HEK293 (cell line): ENCODE data around the gene NOSIP.
A peak's percentile ranks its signal among the peaks of the same experiment; 100 is the strongest.

Source experiments
- CTCF ChIA-PET: fragments of 350-600 bp; formaldehyde crosslinking; extraction: SDS; loops from one replicate; lab custom pipeline; 2021; ENCODE audit warnings: antibody characterized with exemption; lab: Yijun Ruan, JAX
- POLR2A ChIA-PET: fragments of 300-600 bp; formaldehyde crosslinking; extraction: SDS; loops from one replicate; lab custom pipeline; 2020; ENCODE audit warnings: antibody characterized with exemption, inconsistent platforms; lab: Yijun Ruan, JAX
- H3K27ac ChIP-seq: fragments of 200-500 bp; sonication (Bioruptor generic); 2 replicates; pipeline ENCODE4 v1.5.1; 2014; ENCODE audit warnings: low read depth, low read length, control low read depth, inconsistent platforms; ENCODE audit errors: extremely low read depth
- H3K36me3 ChIP-seq, 2 experiments: fragments of 200-500 bp in 1 of 2; sonication (Bioruptor generic) in 1 of 2; 1 replicate in 1 of 2; 2 replicates in 1 of 2; pipeline ENCODE4 v1.5.1; 2014 to 2017; ENCODE audit warnings: inconsistent platforms in 2 of 2, low read length in 2 of 2; ENCODE audit not compliant: control insufficient read depth in 2 of 2, insufficient read depth in 1 of 2
- H3K4me1 ChIP-seq: fragments of 200-500 bp; sonication (Bioruptor generic); 2 replicates; pipeline ENCODE4 v1.5.1; 2014; ENCODE audit warnings: mild to moderate bottlenecking, low read length, inconsistent platforms; ENCODE audit not compliant: control insufficient read depth, insufficient read depth
- H3K4me3 ChIP-seq: 2 replicates; pipeline ENCODE4 v1.5.1; 2011; ENCODE audit warnings: low read depth, mild to moderate bottlenecking, control low read depth, low read length, moderate library complexity
- H3K9me3 ChIP-seq: fragments of 200-500 bp; sonication (Bioruptor generic); 2 replicates; pipeline ENCODE4 v1.5.1; 2014; ENCODE audit warnings: low read depth, low read length, inconsistent platforms; ENCODE audit not compliant: control insufficient read depth, insufficient read depth
- GLIS1 ChIP-seq: fragments of 450-650 bp; formaldehyde crosslinking; IDR thresholded peaks from 2 replicates; pipeline ENCODE4 v1.5.1; 2016; ENCODE audit warnings: missing biosample characterization, missing genetic modification characterization
- OSR2 ChIP-seq: fragments of 450-650 bp; formaldehyde crosslinking; IDR thresholded peaks from 2 replicates; pipeline ENCODE4 v1.5.1; 2016; ENCODE audit warnings: missing biosample characterization, missing genetic modification characterization
- SP2 ChIP-seq: fragments of 450-650 bp; formaldehyde crosslinking; IDR thresholded peaks from 2 replicates; pipeline ENCODE4 v1.5.1; 2016; ENCODE audit warnings: missing biosample characterization, missing genetic modification characterization
- YY2 ChIP-seq: fragments of 450-650 bp; formaldehyde crosslinking; IDR thresholded peaks from 2 replicates; pipeline ENCODE4 v1.5.1; 2016; ENCODE audit warnings: missing biosample characterization, missing genetic modification characterization
- ZBTB26 ChIP-seq: fragments of 450-650 bp; formaldehyde crosslinking; optimal IDR thresholded peaks from 2 replicates; pipeline ENCODE3; 2016; ENCODE audit warnings: missing biosample characterization, mild to moderate bottlenecking, missing genetic modification characterization
- ZBTB7A ChIP-seq: fragments of 450-650 bp; formaldehyde crosslinking; IDR thresholded peaks from 2 replicates; pipeline ENCODE4 v1.5.1; 2016; ENCODE audit warnings: low read depth, missing biosample characterization, missing genetic modification characterization
- ZNF112 ChIP-seq: fragments of 450-650 bp; formaldehyde crosslinking; IDR thresholded peaks from 2 replicates; pipeline ENCODE4 v1.5.0; 2017; ENCODE audit warnings: missing biosample characterization, missing genetic modification characterization
- ZNF174 ChIP-seq: fragments of 450-650 bp; formaldehyde crosslinking; IDR thresholded peaks from 2 replicates; pipeline ENCODE4 v1.5.0; 2017; ENCODE audit warnings: missing biosample characterization, mild to moderate bottlenecking, missing genetic modification characterization
- ZNF211 ChIP-seq: fragments of 450-650 bp; formaldehyde crosslinking; IDR thresholded peaks from 2 replicates; pipeline ENCODE4 v1.5.1; 2016; ENCODE audit warnings: low read depth, missing biosample characterization, missing genetic modification characterization
- ZNF24 ChIP-seq: fragments of 450-650 bp; formaldehyde crosslinking; IDR thresholded peaks from 2 replicates; pipeline ENCODE4 v1.5.1; 2016; ENCODE audit warnings: missing biosample characterization, missing genetic modification characterization
- ZNF280C ChIP-seq: fragments of 450-650 bp; formaldehyde crosslinking; IDR thresholded peaks from 2 replicates; pipeline ENCODE4 v1.5.1; 2016; ENCODE audit warnings: missing biosample characterization, missing genetic modification characterization
- ZNF292 ChIP-seq: fragments of 450-650 bp; formaldehyde crosslinking; IDR thresholded peaks from 2 replicates; pipeline ENCODE4 v1.5.1; 2016; ENCODE audit warnings: low read depth, missing biosample characterization, missing genetic modification characterization, borderline replicate concordance
- ZNF324 ChIP-seq: fragments of 450-650 bp; formaldehyde crosslinking; IDR thresholded peaks from 2 replicates; pipeline ENCODE4 v1.5.1; 2016; ENCODE audit warnings: missing biosample characterization, missing genetic modification characterization
- ZNF433 ChIP-seq: fragments of 450-650 bp; formaldehyde crosslinking; IDR thresholded peaks from 2 replicates; pipeline ENCODE4 v1.5.1; 2016; ENCODE audit warnings: missing biosample characterization, missing genetic modification characterization, low read depth
- ZNF449 ChIP-seq: fragments of 450-650 bp; formaldehyde crosslinking; IDR thresholded peaks from 2 replicates; pipeline ENCODE4 v1.5.1; 2017; ENCODE audit warnings: missing biosample characterization, mild to moderate bottlenecking, missing genetic modification characterization, moderate library complexity
- ZNF514 ChIP-seq: fragments of 450-650 bp; formaldehyde crosslinking; IDR thresholded peaks from 2 replicates; pipeline ENCODE4 v1.5.1; 2016; ENCODE audit warnings: missing biosample characterization, missing genetic modification characterization
- ZNF549 ChIP-seq: fragments of 450-650 bp; IDR thresholded peaks from 2 replicates; pipeline ENCODE4 v1.5.1; 2018; ENCODE audit warnings: missing biosample characterization, missing genetic modification characterization, mild to moderate bottlenecking, inconsistent platforms, moderate library complexity
- ZNF629 ChIP-seq: fragments of 450-650 bp; formaldehyde crosslinking; IDR thresholded peaks from 2 replicates; pipeline ENCODE4 v1.5.1; 2017; ENCODE audit warnings: missing biosample characterization, missing genetic modification characterization
- ZNF664 ChIP-seq: fragments of 450-650 bp; formaldehyde crosslinking; IDR thresholded peaks from 2 replicates; pipeline ENCODE4 v1.5.1; 2016; ENCODE audit warnings: missing biosample characterization, missing genetic modification characterization

Gene NOSIP

GRCh38 chr19:49559443-49559842 is 20.9 kb downstream of the NOSIP start:
- POLR2A ChIA-PET, result interaction anchor here (0.6 to 1.4 kb wide), 4 partner anchors 31 to 117 kb away, joined by 3 to 5 read pairs (median 4); partner anchors contain the start of gene RPS11
- no peak overlapping the region for H3K27ac ChIP-seq

GRCh38 chr19:49558591-49558990 is 21.8 kb downstream of the NOSIP start:
- ChIA-PET POLR2A (interaction anchor here (0.5 to 1.8 kb wide), 7 partner anchors 10 to 118 kb away, joined by 3 to 7 read pairs (median 5); partner anchors contain the start of gene RPS11), CTCF (interaction anchor here (0.6 to 10.6 kb wide), 10 partner anchors 10 to 943 kb away, joined by 3 to 99 read pairs (median 4); partner anchors contain the start of gene FAM83E)
- no peaks in the 10 kb centered on the region; the same call in 1 of the 2 replicates for H3K4me1 ChIP-seq
- H3K4me3 ChIP-seq, result no peak overlapping the region
- TF ChIP-seq ZBTB26 (tag by site-specific recombination) (no peak), ZNF112 (no peak), ZNF324 (tag by site-specific recombination) (no peak), ZNF24 (no peak)
- H3K9me3 ChIP-seq, result no peaks in the 10 kb centered on the region
- no peak overlapping the region for H3K27ac ChIP-seq
- H3K36me3 ChIP-seq, result peaks cover 40 to 65% of the 10 kb centered on the region in 2 experiments

More at GRCh38 chr19:49559443-49559842, 20.9 kb downstream of the NOSIP start:
- H3K4me3 ChIP-seq, result no peak overlapping the region
- TF ChIP-seq ZNF664 (tag by site-specific recombination), result peak; percentile 90
- no peak for TF ChIP-seq SP2 (tag by site-specific recombination)
- peaks cover 37 to 61% of the 10 kb centered on the region in 2 experiments for H3K36me3 ChIP-seq
- CTCF ChIA-PET, result interaction anchor here (0.8 to 10.6 kb wide), 9 partner anchors 11 to 125 kb away, joined by 3 to 99 read pairs (median 5); no protein-coding TSS in a partner anchor
- H3K4me1 ChIP-seq, result no peaks in the 10 kb centered on the region; the same call in 1 of the 2 replicates
- H3K9me3 ChIP-seq, result no peaks in the 10 kb centered on the region

- Histone ChIP-seq H3K4me1 (no peaks in the 10 kb centered on the region; the same call in 1 of the 2 replicates), H3K9me3 (no peaks in the 10 kb centered on the region), H3K4me3 (no peak overlapping the region), H3K36me3 (peaks cover 37 to 65% of the 10 kb centered on the region in 2 experiments), H3K27ac (no peak overlapping the region)
- CTCF ChIA-PET, result interaction anchor here (0.6 to 10.6 kb wide), 5 partner anchors 9 to 943 kb away, joined by 3 to 99 read pairs (median 11); partner anchors contain the start of gene FAM83E
- POLR2A ChIA-PET, result interaction anchor here (0.6 to 1.8 kb wide), 3 partner anchors 13 to 170 kb away, joined by 3 to 5 read pairs (median 3); no protein-coding TSS in a partner anchor
- no peak for TF ChIP-seq ZNF433 (tag by site-specific recombination)
- TF ChIP-seq ZNF629 (tag by site-specific recombination), result no peak
- no peak for TF ChIP-seq GLIS1 (tag by site-specific recombination)
- TF ChIP-seq ZNF664 (tag by site-specific recombination), result peak; percentile 96
These were observed 22.6 kb downstream of the NOSIP start for GRCh38 chr19:49557641-49558325.

- Histone ChIP-seq H3K4me1 (no peaks in the 10 kb centered on the region; the same call in 1 of the 2 replicates), H3K36me3 (peaks cover 33 to 65% of the 10 kb centered on the region in 2 experiments), H3K9me3 (no peaks in the 10 kb centered on the region), H3K27ac (no peak overlapping the region), H3K4me3 (no peak overlapping the region)
- ChIA-PET CTCF (interaction anchor here (2.0 to 10.6 kb wide), 2 partner anchors 10 to 15 kb away, joined by 11 to 99 read pairs; no protein-coding TSS in a partner anchor), POLR2A (interaction anchor here (0.6 kb wide), 1 partner anchor 61 kb away, joined by 3 read pairs; no protein-coding TSS in a partner anchor)
- TF ChIP-seq ZNF449 (tag by site-specific recombination), result 0 out of 2 replicates have a peak, but pooled peaks have one; percentile 50
- no peak for TF ChIP-seq ZNF280C (tag by site-specific recombination)
- TF ChIP-seq ZNF292 (tag by site-specific recombination), result no peak
- no peak for TF ChIP-seq ZNF174 (tag by site-specific recombination)
- TF ChIP-seq OSR2 (tag by site-specific recombination), result no peak
- 0 out of 2 replicates have a peak, but pooled peaks have one; percentile 26 for TF ChIP-seq ZBTB7A (tag by site-specific recombination)
- no peak for TF ChIP-seq YY2 (tag by site-specific recombination)
- TF ChIP-seq ZNF211, result no peak
- TF ChIP-seq ZNF549 (tag by site-specific recombination), result no peak
- no peak for TF ChIP-seq ZNF514 (tag by site-specific recombination)
These were observed 23.7 kb downstream of the NOSIP start for GRCh38 chr19:49556412-49557398.
